NK-92 (cell line): ENCODE results near the gene PRR20G.
"Not testable (repeated sequence)": the region's sequence is repeated elsewhere in the genome, so short reads cannot be mapped to it uniquely, and the experiment has no call there.

Source experiments
- DNase-seq: peaks from one replicate; lab custom pipeline; 2025; ENCODE audit not compliant: unreplicated experiment; lab: John Stamatoyannopoulos, UW

Gene PRR20G

GRCh38 chr3:127304121-127304744 is 16.4 kb upstream of the PRR20G start:
- DNase-seq = no peak

DNA sequence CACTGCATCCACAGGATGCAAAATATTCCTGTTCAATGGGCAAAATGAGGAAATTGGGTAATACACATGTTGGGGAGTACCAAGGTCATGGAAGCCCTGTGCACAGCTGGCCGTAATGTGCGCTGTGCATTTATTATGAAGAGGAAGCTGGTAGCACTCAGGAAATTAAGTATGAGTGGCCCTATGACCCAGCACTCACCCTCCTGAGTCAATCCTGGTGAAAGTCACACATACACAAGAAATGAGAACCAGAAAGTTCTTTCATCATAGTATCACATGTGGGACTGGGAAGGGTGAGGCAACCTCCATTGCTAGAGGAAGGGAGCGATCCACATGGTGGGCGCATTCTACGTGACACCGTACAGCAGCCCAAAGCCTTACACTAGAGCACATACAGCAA is 11.4 kb upstream of the PRR20G start:
- DNase-seq = no peak

DNA sequence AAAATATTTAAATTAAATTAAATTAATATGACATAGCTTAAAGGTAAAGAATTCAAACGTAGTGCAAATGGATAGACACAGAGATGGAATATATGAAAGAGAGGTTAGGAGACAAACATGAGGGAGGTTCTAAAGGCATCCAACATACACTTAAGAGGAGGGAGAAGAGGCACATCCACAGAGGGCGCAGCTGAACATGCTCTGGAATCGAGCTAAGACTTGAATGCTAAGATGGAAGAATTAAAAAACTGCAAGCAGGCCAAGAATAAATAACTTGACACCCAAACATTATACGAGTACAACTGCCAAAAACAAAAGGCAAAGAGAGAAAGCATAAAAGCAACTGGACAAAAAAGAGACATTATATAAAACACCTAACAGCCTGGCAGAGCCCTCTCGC is 9.1 kb upstream of the PRR20G start:
- no peak for DNase-seq

GRCh38 chr3:127296166-127296565 is 8.3 kb upstream of the PRR20G start:
- DNase-seq = no peak

- not testable (repeated sequence) for DNase-seq
Observed at GRCh38 chr3:127293650-127294049, 5.8 kb upstream of the PRR20G start.

DNA sequence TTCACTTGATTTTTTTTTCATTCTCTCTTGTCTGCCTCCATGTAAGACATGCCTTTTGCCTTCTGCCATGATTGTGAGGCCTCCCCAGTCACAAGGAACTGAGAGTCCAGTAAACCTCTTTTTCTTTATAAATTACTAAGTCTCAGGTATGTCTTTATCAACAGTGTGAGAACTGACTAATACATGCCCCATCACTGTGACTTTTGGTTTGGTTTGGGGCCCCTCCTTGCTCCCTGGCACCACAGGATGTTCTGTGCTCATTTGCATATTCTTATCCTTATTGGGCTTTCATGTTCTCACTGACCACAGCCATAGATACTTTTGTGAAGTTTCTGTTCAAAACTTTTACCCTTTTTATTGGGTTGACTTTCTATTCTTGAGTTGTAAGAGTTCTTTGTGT is 3.8 kb upstream of the PRR20G start:
- DNase-seq = no peak

DNA sequence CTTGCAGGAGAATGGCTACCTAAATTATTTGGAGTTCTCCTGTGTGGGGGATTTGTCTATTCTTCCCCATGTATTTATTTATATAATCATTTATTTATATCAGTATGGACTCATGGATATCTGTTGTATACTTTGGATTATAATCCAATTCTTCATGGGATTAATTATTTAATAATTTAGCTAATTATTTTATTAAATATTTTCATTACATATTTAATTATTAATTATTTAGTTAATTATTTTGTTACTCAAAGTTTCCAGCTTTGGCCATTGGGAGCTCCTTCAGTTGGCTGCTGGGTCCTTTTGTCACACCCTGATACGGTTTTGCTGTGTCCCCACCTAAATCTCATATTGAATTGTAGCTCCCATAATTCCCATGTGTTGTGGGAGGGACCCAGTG is 3.3 kb upstream of the PRR20G start:
- DNase-seq = no peak

DNA sequence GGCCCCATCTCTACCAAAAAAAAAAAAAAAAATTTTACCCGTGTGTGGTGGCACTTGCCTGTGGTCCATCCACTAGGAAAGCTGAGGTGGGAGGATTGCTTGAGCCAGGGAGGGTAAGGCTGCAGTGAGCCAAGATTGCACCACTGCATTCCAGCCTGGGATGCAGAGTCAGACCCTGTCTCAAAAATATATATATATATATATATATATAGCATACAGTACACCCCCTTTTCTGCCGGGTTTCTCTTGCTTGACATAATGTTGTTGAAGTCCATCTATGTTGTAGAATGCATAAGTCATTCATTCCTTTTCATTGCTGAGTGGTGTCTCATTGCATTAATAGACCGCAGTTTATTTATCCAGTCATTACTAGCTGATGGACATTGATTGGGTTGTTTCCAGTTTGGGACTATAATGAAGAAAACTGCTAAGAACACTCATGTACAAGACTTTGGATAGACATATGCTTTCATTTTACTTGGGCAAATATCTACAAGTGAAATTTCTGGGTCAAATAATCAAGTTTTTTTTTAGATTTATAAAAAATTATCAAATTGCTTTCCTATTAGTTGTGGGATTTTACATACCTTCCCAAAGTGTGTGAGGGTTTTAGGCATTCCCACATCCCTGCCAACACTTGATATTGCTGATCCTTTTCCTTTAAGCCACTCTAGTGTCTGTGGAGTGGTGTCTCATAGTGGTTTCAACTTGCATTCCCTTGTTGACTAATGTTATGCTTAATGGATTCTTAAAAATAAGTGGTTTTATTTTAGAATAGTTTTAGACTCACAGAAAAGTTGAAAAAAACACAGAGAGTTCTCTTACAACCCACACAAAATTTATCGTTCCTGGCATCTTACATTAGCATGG is 2.1 kb upstream of the PRR20G start:
- DNase-seq = no peak

DNA sequence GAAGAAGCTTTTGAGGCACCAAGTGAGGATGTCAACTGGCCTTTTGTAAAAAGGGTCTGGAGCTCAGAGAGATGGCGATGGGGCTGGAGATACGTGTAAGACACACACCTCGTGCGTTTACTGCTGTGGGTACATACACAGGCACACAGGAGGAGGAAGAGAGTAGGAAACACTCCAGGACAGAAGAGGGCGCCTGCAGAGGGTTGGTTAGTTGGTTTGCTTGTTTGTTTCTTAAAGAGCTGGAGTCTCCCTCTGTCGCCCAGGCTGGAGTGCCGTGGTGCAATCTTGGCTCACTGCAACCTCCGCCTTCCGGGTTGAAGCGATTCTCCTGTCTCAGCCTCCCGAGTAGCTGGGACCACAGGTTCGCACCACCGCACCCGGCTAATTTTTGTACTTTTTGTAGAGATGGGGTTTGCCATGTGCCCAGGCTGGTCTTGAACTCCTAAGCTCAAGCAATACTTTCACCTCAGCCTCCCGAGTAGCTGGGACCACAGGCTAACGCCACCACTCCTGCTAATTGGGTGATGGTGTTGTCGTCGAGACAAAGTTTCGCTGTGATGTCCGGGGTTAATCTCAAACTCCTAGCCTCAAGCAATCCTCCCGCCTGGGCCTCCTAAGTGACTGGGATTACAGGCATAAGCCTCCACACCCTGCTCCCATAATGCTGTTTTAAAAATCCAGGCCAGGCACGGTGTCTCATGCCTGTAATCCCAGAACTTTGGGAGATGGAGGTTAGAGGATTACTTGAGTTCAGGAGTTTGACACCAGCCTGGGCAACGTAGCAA is 1.3 kb upstream of the PRR20G start:
- no peak for DNase-seq

DNA sequence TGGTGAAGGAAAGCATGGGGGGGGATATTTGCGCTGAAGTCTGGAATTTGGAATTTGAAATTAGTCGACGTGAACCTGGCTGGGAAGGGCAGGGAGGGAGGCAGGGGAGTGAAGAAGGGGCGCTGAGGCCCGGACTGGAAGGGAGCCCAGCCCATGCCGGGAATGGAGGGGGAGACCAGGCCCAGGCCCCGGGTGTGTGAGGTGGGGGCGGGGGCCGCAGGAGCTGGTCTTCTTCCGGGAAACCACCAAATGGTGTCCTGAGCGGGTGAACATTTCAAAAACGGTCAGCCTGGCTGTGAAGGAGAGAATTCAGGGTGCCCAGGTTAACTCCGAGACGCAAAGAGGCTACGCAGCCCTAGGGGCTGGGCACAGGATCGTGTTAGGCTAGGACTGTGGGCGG is 497 bp upstream of the PRR20G start:
- DNase-seq = no peak

DNA sequence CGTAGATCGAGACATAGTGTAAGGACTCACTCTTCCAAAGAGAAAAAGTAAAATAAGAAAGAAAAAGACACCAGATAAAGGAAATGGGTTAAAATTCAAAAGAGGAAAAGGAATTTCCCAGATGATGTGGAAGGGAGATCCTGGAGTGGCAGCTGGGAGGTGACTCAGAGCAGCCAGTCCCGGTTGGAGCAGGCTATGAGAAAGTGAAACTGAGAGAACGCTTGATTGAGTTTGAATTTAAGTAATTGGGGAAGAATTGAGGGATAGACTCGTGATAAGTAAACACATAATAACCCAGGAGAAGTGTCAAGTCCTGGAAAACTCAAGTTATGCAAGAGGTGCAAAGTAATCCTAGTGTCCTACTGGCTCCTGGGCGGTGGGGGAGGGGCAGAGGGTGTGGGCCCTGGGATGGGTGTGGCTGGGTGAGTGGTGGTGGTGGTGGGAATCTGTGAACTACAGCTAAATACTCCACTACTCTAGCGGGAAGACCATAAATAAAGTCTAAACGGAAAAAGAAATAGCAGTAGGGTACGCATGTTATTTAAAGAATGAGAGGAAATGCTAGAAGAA is 1.2 kb downstream of the PRR20G start:
- no peak for DNase-seq

DNA sequence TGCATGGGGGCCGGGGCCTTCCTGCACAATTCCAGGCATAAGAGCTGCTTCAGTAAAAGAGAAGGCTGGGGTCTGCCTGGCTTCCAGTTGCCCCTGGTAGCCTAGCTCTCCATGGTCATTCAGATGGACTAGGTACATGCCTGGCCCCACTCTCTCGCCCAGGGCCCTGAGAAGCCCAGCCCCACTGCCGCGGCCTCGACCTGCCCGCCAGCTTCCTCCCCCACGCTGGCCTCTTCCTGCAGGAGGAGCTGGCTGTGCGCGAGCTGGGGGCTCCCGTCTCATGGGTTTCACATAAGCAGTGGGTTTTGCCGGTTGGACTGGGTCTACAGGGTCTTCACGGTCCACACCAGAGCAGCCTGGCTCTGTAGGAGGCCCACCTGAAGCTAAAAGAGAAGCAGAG is 3.6 kb downstream of the PRR20G start:
- DNase-seq = no peak

DNA sequence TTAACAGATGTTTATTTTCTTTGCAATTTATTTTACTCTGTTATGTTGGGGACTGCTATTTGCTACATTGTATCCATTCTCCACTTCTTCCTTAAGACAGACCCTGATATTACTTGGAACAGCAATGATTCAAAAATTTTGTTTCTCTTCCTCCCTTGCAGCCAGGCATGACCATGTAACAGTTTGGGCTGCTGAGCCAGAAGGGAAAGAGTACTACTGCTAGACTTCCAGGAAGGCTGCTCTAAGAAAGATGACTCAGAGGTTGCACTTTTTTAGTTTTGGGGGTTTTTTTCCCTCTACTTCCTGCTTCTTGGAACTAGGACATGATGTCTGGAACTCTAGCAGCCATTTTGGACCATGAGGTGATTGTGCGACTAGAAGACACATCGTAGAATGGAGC is 10.3 kb downstream of the PRR20G start:
- no peak for DNase-seq

GRCh38 chr3:127276995-127277394 is 10.9 kb downstream of the PRR20G start:
- DNase-seq = no peak

DNA sequence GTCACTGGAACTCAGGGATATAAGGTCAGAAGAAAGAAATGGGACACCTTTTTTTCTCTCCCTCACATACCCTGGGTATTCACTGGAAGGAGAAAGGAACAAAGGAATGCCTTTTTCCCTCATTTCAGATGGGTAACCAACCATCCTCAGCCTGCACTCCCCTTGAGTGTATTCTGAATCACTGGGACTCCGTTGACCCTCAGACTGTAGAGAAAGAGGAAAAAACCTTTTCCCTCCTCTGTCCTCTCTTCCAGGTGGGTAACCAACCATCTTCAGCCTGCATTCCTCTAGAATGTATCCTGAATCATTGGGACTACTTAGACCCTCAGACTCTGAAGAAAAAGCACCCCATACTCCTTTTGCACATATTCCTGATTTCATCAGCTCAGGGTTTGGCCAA is 11.4 kb downstream of the PRR20G start:
- DNase-seq = no peak

DNA sequence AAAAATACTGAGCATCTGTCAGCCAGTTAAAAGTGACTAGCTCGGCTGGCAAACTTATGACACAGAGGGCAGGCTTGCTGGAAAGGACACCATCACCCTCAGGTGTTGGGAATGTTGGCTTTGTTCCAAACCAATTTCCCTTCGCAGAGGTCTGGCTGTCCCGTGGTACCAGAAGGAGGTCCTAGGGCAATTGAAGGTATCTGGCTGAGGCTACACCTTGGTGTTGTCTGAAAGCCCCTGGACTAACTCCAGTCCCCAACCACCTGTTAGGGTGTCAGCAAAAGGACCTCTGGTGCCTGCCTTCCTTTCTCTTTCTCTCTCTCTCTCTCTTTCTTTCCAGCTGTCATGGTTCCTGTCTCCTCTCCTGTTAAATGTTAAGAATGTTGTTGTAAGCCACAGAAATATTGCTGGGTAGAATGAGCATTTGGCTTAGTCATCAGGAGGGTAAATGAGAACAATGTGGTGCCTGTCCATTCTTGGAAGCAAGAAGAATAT is 12.5 kb downstream of the PRR20G start:
- no peak for DNase-seq

GRCh38 chr3:127274200-127274760 is 13.6 kb downstream of the PRR20G start:
- DNase-seq = no peak

GRCh38 chr3:127273206-127273605 is 14.6 kb downstream of the PRR20G start:
- no peak for DNase-seq

GRCh38 chr3:127266186-127266585 is 21.7 kb downstream of the PRR20G start:
- DNase-seq = no peak

GRCh38 chr3:127265581-127265981 is 22.3 kb downstream of the PRR20G start:
- no peak for DNase-seq
